Neural progenitor cell (in vitro differentiated cells): ENCODE data around the gene NOMO2. TPM values are rescaled to one million over a fixed set of nuclear protein-coding genes. Genes with fewer than 3 reads are reported as not detected.
"Not testable (repeated sequence)": the region's sequence is repeated elsewhere in the genome, so short reads cannot be mapped to it uniquely, and the experiment has no call there.

Experiments used
- DNase-seq: peaks from one replicate; pipeline ENCODE4 v3.0.0-alpha.2; 2016; ENCODE audit warnings: low spot score
- H2AFZ ChIP-seq: fragments of 200-600 bp; sonication (generic); replicated peaks from 2 replicates; pipeline ENCODE4 v1.6.1; 2016; ENCODE audit warnings: antibody characterized with exemption
- H3F3A ChIP-seq: fragments of 200-600 bp; sonication (generic); 2 replicates; pipeline ENCODE4 v1.6.1; 2016; ENCODE audit warnings: antibody characterized with exemption, low read depth
- H3K27ac ChIP-seq: fragments of 200-600 bp; sonication (generic); 2 replicates; pipeline ENCODE4 v1.5.1; 2016; ENCODE audit warnings: mild to moderate bottlenecking
- H3K27me3 ChIP-seq: fragments of 200-600 bp; sonication (generic); 2 replicates; pipeline ENCODE4 v1.6.1; 2016; ENCODE audit warnings: mild to moderate bottlenecking, moderate library complexity
- H3K36me3 ChIP-seq: fragments of 200-600 bp; sonication (generic); 2 replicates; pipeline ENCODE4 v1.5.1; 2016
- H3K4me1 ChIP-seq: fragments of 200-600 bp; sonication (generic); 2 replicates; pipeline ENCODE4 v1.6.1; 2016; ENCODE audit warnings: mixed run types
- H3K4me2 ChIP-seq: fragments of 200-600 bp; sonication (generic); 2 replicates; pipeline ENCODE4 v1.6.1; 2016
- H3K4me3 ChIP-seq: fragments of 200-600 bp; sonication (generic); 2 replicates; pipeline ENCODE4 v1.5.1; 2016
- H3K79me2 ChIP-seq: fragments of 200-600 bp; sonication (generic); 2 replicates; pipeline ENCODE4 v1.6.1; 2016; ENCODE audit warnings: low read depth
- H3K9ac ChIP-seq: fragments of 200-600 bp; sonication (generic); 2 replicates; pipeline ENCODE4 v1.6.1; 2016
- H3K9me3 ChIP-seq: fragments of 200-600 bp; sonication (generic); 2 replicates; pipeline ENCODE4 v1.5.1; 2016; ENCODE audit warnings: low read depth
- H4K20me1 ChIP-seq: fragments of 200-600 bp; sonication (generic); 2 replicates; pipeline ENCODE4 v1.6.1; 2016; ENCODE audit warnings: low read depth
- H3K27ac Mint-ChIP-seq: 3 replicates; pipeline ENCODE4 v1.8.0; 2021; ENCODE audit warnings: mixed read lengths
- H3K27me3 Mint-ChIP-seq: 2 replicates; pipeline ENCODE4 v1.8.0; 2022; ENCODE audit warnings: low read depth, mild to moderate bottlenecking, inconsistent platforms, moderate library complexity, mixed read lengths; ENCODE audit not compliant: insufficient read depth
- H3K36me3 Mint-ChIP-seq: 3 replicates; pipeline ENCODE4 v1.8.0; 2021; ENCODE audit warnings: mixed read lengths
- H3K4me1 Mint-ChIP-seq: 3 replicates; pipeline ENCODE4 v1.8.0; 2021; ENCODE audit warnings: mixed read lengths
- H3K4me3 Mint-ChIP-seq: 3 replicates; pipeline ENCODE4 v1.8.0; 2021; ENCODE audit warnings: mild to moderate bottlenecking, moderate library complexity, mixed read lengths
- H3K9me3 Mint-ChIP-seq: 3 replicates; pipeline ENCODE4 v1.8.0; 2020; ENCODE audit warnings: mixed read lengths
- total RNA-seq: library from RNA; depleted of rRNA; stranded (reverse); fragments of >200 nt; gene quantifications from 2 replicates; pipeline ENCODE4 v1.2.3, GENCODE V29; 2015; ENCODE audit warnings: low replicate concordance

Gene NOMO2
- total RNA-seq, 1 donor from 2014 or later: 52.2 TPM

- not testable (repeated sequence) for H3K79me2 ChIP-seq, H3K27ac Mint-ChIP-seq, H3K4me3 Mint-ChIP-seq, H3K4me2 ChIP-seq, H3F3A ChIP-seq, H3K4me1 Mint-ChIP-seq, H3K27ac ChIP-seq, H3K9me3 Mint-ChIP-seq, H2AFZ ChIP-seq, H3K36me3 ChIP-seq, H3K4me1 ChIP-seq, H3K9ac ChIP-seq, DNase-seq, H4K20me1 ChIP-seq, H3K27me3 Mint-ChIP-seq, H3K4me3 ChIP-seq, H3K9me3 ChIP-seq, H3K36me3 Mint-ChIP-seq
- H3K27me3 ChIP-seq: peaks cover 12% of the 10 kb centered on the region
These were observed 13.5 kb upstream of the NOMO2 start for GRCh38 chr16:18575298-18575917.

- not testable (repeated sequence) for H2AFZ ChIP-seq, H4K20me1 ChIP-seq, H3K27me3 Mint-ChIP-seq, H3K9me3 Mint-ChIP-seq, H3K27ac Mint-ChIP-seq, H3K4me2 ChIP-seq, H3K36me3 ChIP-seq, DNase-seq, H3K9ac ChIP-seq, H3F3A ChIP-seq, H3K4me3 ChIP-seq, H3K79me2 ChIP-seq, H3K27ac ChIP-seq, H3K9me3 ChIP-seq, H3K36me3 Mint-ChIP-seq, H3K4me3 Mint-ChIP-seq, H3K4me1 Mint-ChIP-seq, H3K4me1 ChIP-seq
- peaks cover 15% of the 10 kb centered on the region for H3K27me3 ChIP-seq
These were observed 12.0 kb upstream of the NOMO2 start for GRCh38 chr16:18573887-18574286.

DNA sequence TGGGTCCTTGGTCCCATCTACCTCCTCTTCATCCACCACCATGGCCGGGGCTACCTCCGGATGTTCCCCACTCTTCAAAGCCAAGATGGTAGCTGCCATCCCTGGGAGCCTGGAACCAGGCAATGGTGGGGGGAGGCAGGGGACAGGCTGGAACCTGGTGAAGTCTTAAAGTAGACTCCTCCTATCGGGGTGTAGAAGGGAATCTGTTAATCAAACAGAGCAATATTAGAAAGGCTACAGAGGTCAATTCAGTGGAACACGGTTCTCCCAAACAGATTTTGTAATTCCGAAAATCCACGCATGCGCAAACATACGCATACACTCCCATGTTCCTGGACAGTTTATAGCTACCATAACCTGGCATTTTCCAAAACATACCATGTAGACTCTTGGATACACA, 11.1 kb upstream of the NOMO2 start:
- H4K20me1 ChIP-seq, H3K9ac ChIP-seq, H3K27ac Mint-ChIP-seq, H3K36me3 ChIP-seq, H3K27me3 Mint-ChIP-seq, H3K27ac ChIP-seq, H3K36me3 Mint-ChIP-seq, H3F3A ChIP-seq, H3K4me1 ChIP-seq, H3K4me2 ChIP-seq, H2AFZ ChIP-seq, H3K9me3 Mint-ChIP-seq, H3K9me3 ChIP-seq, H3K4me3 Mint-ChIP-seq, H3K79me2 ChIP-seq, H3K4me3 ChIP-seq, DNase-seq, H3K4me1 Mint-ChIP-seq: not testable (repeated sequence)
- H3K27me3 ChIP-seq: peaks cover 15% of the 10 kb centered on the region

GRCh38 chr16:18571307-18571850, 9.5 kb upstream of the NOMO2 start:
- not testable (repeated sequence) for H3K4me3 Mint-ChIP-seq, H3K4me1 ChIP-seq, H3K27ac Mint-ChIP-seq, H3K79me2 ChIP-seq, H3K27me3 Mint-ChIP-seq, H3K9me3 Mint-ChIP-seq, H3F3A ChIP-seq, H3K9ac ChIP-seq, H3K36me3 Mint-ChIP-seq, H3K4me1 Mint-ChIP-seq, H3K9me3 ChIP-seq, H4K20me1 ChIP-seq, H3K36me3 ChIP-seq, H3K27ac ChIP-seq
- Histone ChIP-seq H3K4me3 (peak overlapping the region; percentile 36), H3K4me2 (peak overlapping the region; percentile 69), H3K27me3 (peaks cover 15% of the 10 kb centered on the region), H2AFZ (peak overlapping the region; percentile 60)
- peak; percentile 6 for DNase-seq

GRCh38 chr16:18570529-18571306, 8.8 kb upstream of the NOMO2 start:
- not testable (repeated sequence) for H3K9me3 ChIP-seq, H2AFZ ChIP-seq, H3K36me3 Mint-ChIP-seq, H3F3A ChIP-seq, H3K27ac Mint-ChIP-seq, H4K20me1 ChIP-seq, H3K4me3 Mint-ChIP-seq, H3K27ac ChIP-seq, H3K36me3 ChIP-seq, H3K27me3 Mint-ChIP-seq, H3K4me1 ChIP-seq, H3K4me1 Mint-ChIP-seq, H3K79me2 ChIP-seq, DNase-seq, H3K9me3 Mint-ChIP-seq, H3K9ac ChIP-seq
- Histone ChIP-seq H3K4me3 (peak overlapping the region; percentile 29), H3K27me3 (peaks cover 15% of the 10 kb centered on the region), H3K4me2 (peak overlapping the region; percentile 22)

DNA sequence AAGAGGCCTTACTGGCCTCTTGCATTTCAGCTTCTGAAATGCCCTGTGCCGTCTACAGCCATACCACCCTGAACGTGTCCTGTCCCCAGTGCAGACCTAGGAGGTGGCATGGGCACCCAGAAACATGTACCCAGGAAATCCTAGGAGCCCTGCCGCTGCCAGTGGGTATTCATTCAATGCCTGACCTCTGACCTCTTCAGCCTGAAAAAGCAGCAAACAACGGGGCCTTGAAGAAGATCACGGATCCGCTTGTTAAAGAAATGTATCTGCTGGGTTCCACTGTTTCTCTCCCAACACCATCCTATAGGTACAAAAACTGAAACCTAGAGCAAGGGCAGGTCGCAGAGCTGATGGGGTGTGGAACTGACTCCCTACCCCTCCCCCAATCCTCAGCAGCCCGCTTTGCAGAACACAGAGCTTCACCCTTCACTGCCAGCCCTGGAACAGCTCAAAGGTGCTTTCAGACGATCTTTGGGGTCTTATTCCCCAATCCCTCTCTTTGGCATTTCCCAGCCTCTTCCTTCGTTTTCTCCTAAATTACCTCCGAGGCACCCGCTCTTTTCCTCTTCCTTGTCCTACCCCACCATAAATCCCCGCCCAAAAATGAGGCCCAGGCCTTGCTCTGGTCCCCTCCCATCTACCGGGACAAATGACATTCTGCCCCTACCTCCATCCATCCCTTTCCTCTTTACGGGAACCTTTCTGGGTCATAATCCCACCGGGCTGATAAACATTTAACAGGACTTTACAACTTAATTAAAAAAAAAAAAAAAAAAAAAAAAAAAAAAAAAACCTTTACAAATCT, 1.3 kb downstream of the NOMO2 start:
- DNase-seq: peak; percentile 18
- not testable (repeated sequence) for H3K27me3 ChIP-seq, H4K20me1 ChIP-seq, H3K79me2 ChIP-seq, H3K36me3 ChIP-seq, H3K27ac Mint-ChIP-seq, H3K4me1 ChIP-seq, H3F3A ChIP-seq, H3K4me1 Mint-ChIP-seq, H3K27me3 Mint-ChIP-seq, H3K9ac ChIP-seq, H3K9me3 Mint-ChIP-seq, H3K27ac ChIP-seq, H2AFZ ChIP-seq, H3K36me3 Mint-ChIP-seq, H3K9me3 ChIP-seq
- peak overlapping the region; percentile 72 for H3K4me3 Mint-ChIP-seq
- Histone ChIP-seq H3K4me2 (peak overlapping the region; percentile 67), H3K4me3 (peak overlapping the region; percentile 51)

DNA sequence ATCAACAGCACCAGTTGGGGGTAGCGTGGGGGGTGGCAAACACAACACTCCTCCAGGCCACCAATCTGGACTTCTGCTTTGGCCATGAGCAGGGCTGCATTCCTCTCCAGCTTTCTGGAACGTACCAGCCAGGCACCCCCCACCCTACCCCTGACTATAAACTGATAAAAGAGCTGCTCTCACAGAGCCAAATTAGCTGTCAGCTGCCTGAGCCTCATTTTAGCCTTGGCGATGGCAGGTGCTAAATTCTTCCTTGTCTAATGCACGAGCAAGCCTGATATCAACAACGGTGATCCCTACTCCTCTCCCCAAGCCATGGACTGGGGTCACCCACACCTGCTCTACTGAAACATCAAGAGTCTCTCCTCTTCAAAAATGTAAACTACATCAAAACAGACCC, 8.2 kb downstream of the NOMO2 start:
- H2AFZ ChIP-seq, H3K4me1 Mint-ChIP-seq, H3K4me1 ChIP-seq, H3K27me3 Mint-ChIP-seq, H3K36me3 ChIP-seq, H3K27me3 ChIP-seq, H3K4me2 ChIP-seq, H3K9me3 Mint-ChIP-seq, H3K79me2 ChIP-seq, H3K9ac ChIP-seq, H3K4me3 Mint-ChIP-seq, H3F3A ChIP-seq, H3K36me3 Mint-ChIP-seq, H3K27ac Mint-ChIP-seq, DNase-seq, H4K20me1 ChIP-seq, H3K9me3 ChIP-seq, H3K27ac ChIP-seq, H3K4me3 ChIP-seq: not testable (repeated sequence)

DNA sequence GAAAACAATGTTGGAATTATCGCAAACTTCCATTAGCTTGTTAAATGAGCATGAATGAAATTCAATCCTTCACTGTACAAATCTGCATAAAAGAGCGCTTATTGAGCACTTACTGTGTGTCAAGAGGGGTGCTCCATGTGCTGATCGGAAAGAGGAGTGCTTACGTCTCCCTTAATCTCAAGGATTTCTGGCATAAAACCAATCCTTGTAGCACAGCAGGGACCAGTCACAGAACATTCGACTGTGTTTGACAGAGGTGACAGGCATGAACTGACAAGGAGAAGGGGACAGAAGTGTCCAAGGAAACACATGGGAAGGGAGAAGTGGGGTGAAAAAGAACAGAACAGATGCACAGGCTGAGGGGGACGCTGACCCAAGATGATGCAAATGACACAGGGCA, 14.5 kb downstream of the NOMO2 start:
- not testable (repeated sequence) for H3K79me2 ChIP-seq, H3K4me2 ChIP-seq, H3K27me3 Mint-ChIP-seq, H3K4me1 Mint-ChIP-seq, H4K20me1 ChIP-seq, H3K9ac ChIP-seq, H3K4me3 Mint-ChIP-seq, H3K36me3 ChIP-seq, H3F3A ChIP-seq, H2AFZ ChIP-seq, H3K27ac ChIP-seq, H3K9me3 Mint-ChIP-seq, H3K9me3 ChIP-seq, H3K27ac Mint-ChIP-seq, H3K4me3 ChIP-seq, H3K27me3 ChIP-seq, DNase-seq, H3K4me1 ChIP-seq, H3K36me3 Mint-ChIP-seq
